K562 (cell line): ENCODE data around the gene CRPPA. TPM values are rescaled to one million over a fixed set of nuclear protein-coding genes. Genes with fewer than 3 reads are reported as not detected.

Experiments
- ATF3 ChIP-seq, 2 experiments: fragments of 450-650 bp in 1 of 2; sonication (generic) in 1 of 2; formaldehyde crosslinking in 1 of 2; IDR thresholded peaks in 1 of 2; conservative IDR thresholded peaks in 1 of 2; 2 replicates each; pipeline versions ENCODE4 v1.6.1 to v1.8.1; 2016 to 2023; ENCODE audit warnings: mild to moderate bottlenecking in 2 of 2, moderate library complexity in 2 of 2, inconsistent platforms in 1 of 2, missing genetic modification reagents in 1 of 2
- ATF7 ChIP-seq: fragments of 450-650 bp; IDR thresholded peaks from 2 replicates; pipeline ENCODE4 v1.7.1; 2014; ENCODE audit warnings: mild to moderate bottlenecking, moderate library complexity
- BRD9 ChIP-seq: fragments of 450-650 bp; IDR thresholded peaks from 2 replicates; pipeline ENCODE4 v1.6.1; 2018; ENCODE audit warnings: low read depth; ENCODE audit not compliant: partially characterized antibody
- EP400 ChIP-seq: fragments of 450-650 bp; IDR thresholded peaks from 2 replicates; pipeline ENCODE4 v1.6.1; 2017; ENCODE audit warnings: antibody characterized with exemption, mild to moderate bottlenecking, moderate library complexity
- ETS1 ChIP-seq: conservative IDR thresholded peaks from 2 replicates; pipeline ENCODE4 v1.6.1; 2011; ENCODE audit warnings: low read depth, mild to moderate bottlenecking, low read length; ENCODE audit not compliant: control insufficient read depth
- FOXJ3 ChIP-seq: sonication (generic); formaldehyde crosslinking; IDR thresholded peaks from 2 replicates; pipeline ENCODE4 v1.4.0; 2020; ENCODE audit warnings: mild to moderate bottlenecking, missing genetic modification reagents
- GTF2A2 ChIP-seq: IDR thresholded peaks from 2 replicates; pipeline ENCODE4 v1.6.1; 2016; ENCODE audit warnings: mild to moderate bottlenecking, missing genetic modification characterization, missing compliant biosample characterization
- HES1 ChIP-seq: fragments of 450-650 bp; IDR thresholded peaks from 2 replicates; pipeline ENCODE4 v1.6.1; 2016; ENCODE audit warnings: low read depth, mild to moderate bottlenecking, moderate library complexity
- HOXB6 ChIP-seq: fragments of 250-450 bp; sonication (Bioruptor Pico); IDR thresholded peaks from 2 replicates; pipeline ENCODE4 v1.5.1; 2022; ENCODE audit warnings: mild to moderate bottlenecking, borderline replicate concordance
- ILK ChIP-seq: fragments of 450-650 bp; IDR thresholded peaks from 2 replicates; pipeline ENCODE4 v1.6.1; 2016; ENCODE audit warnings: missing genetic modification characterization, low read depth, mild to moderate bottlenecking, missing compliant biosample characterization, moderate library complexity, borderline replicate concordance
- KDM1A ChIP-seq, 2 experiments: fragments of 450-650 bp; IDR thresholded peaks; 2 replicates each; pipeline ENCODE4 v1.6.1; 2016; ENCODE audit warnings: mild to moderate bottlenecking in 2 of 2
- MIER1 ChIP-seq: fragments of 450-650 bp; IDR thresholded peaks from 2 replicates; pipeline ENCODE4 v1.6.1; 2016; ENCODE audit warnings: antibody characterized with exemption, mild to moderate bottlenecking, low read depth
- NRF1 ChIP-seq, 2 experiments: fragments of 450-650 bp; IDR thresholded peaks in 1 of 2; conservative IDR thresholded peaks in 1 of 2; 2 replicates each; pipeline ENCODE4 v1.6.1; 2014; ENCODE audit warnings: mild to moderate bottlenecking in 2 of 2
- PHF8 ChIP-seq: fragments of 200-600 bp; sonication (generic); IDR thresholded peaks from 2 replicates; pipeline ENCODE4 v1.6.1; 2012; ENCODE audit warnings: mixed run types, mild to moderate bottlenecking, inconsistent platforms, low read length, moderate library complexity, borderline replicate concordance
- PYGO2 ChIP-seq: fragments of 450-650 bp; IDR thresholded peaks from 2 replicates; pipeline ENCODE4 v1.6.1; 2016; ENCODE audit warnings: mild to moderate bottlenecking, missing genetic modification characterization, moderate library complexity, missing compliant biosample characterization
- RUNX1 ChIP-seq: sonication (generic); IDR thresholded peaks from 2 replicates; pipeline ENCODE4 v1.6.1; 2016; ENCODE audit warnings: antibody characterized with exemption, low read depth
- SIN3B ChIP-seq: fragments of 450-650 bp; IDR thresholded peaks from 2 replicates; pipeline ENCODE4 v1.6.1; 2017; ENCODE audit warnings: low read depth, mild to moderate bottlenecking, moderate library complexity
- TEAD2 ChIP-seq: fragments of 450-650 bp; IDR thresholded peaks from 2 replicates; pipeline ENCODE4 v1.6.1; 2016; ENCODE audit warnings: missing genetic modification characterization, control low read depth, missing compliant biosample characterization
- TFE3 ChIP-seq: fragments of 450-650 bp; formaldehyde crosslinking; IDR thresholded peaks from 2 replicates; pipeline ENCODE4 v1.4.0; 2020; ENCODE audit warnings: mild to moderate bottlenecking, mixed read lengths
- THAP7 ChIP-seq: fragments of 250-450 bp; sonication (Bioruptor Pico); IDR thresholded peaks from 2 replicates; pipeline ENCODE4 v1.5.0; 2021
- ZBTB26 ChIP-seq: fragments of 450-650 bp; formaldehyde crosslinking; IDR thresholded peaks from 2 replicates; pipeline ENCODE4 v1.4.0; 2022; ENCODE audit warnings: missing genetic modification characterization
- ZNF354B ChIP-seq: fragments of 250-450 bp; sonication (Bioruptor Pico); IDR thresholded peaks from 2 replicates; pipeline ENCODE4 v1.4.0; 2020
- ZNF699 ChIP-seq: fragments of 250-450 bp; sonication (Bioruptor Pico); IDR thresholded peaks from 2 replicates; pipeline ENCODE4 v1.8.0; 2021; ENCODE audit warnings: mild to moderate bottlenecking, moderate library complexity; ENCODE audit not compliant: insufficient replicate concordance
- polyA plus RNA-seq, 8 experiments: library from polyadenylated mRNA; depleted of rRNA in 4 of 8; stranded (reverse) in 5 of 8; unstranded in 3 of 8; fragments of >200 nt; fragmentation: Nextera tagmentation in 2 of 8; fragmentation: Illumina TruSeq in 1 of 8; extraction: Ambion mirVana in 2 of 8; extraction: Trizol in 1 of 8; gene quantifications; 2 replicates each; pipeline versions ENCODE4 v1.2.1 to v1.2.3, GENCODE V29; 2011 to 2014; ENCODE audit warnings: inconsistent platforms in 1 of 8, missing spikeins in 1 of 8
- total RNA-seq, 7 experiments: library from RNA; depleted of rRNA in 6 of 7; stranded (reverse); fragments of >200 nt in 6 of 7; fragmentation: Illumina TruSeq in 2 of 7; extraction: Trizol in 2 of 7; gene quantifications; 2 replicates each; pipeline versions ENCODE4 v1.2.1 to v1.2.3, GENCODE V29; 2011 to 2021; ENCODE audit warnings: low replicate concordance in 1 of 7

The CRPPA gene
- total and polyA plus RNA-seq, 9 of the 15 experiments (the other 6 are each of a cell fraction or from before 2014, with no cell fraction given): 3.9 to 14.4 (median 7.8) TPM

GRCh38 chr7:16433568-16434122, 12.3 kb upstream of the CRPPA start (continued):
- TF ChIP-seq NRF1 (conservative IDR thresholded peaks at IDR 0.05 in 1 of 2, IDR thresholded peaks at IDR 0.05 in 1 of 2): no peak
- no peak for TF ChIP-seq MIER1
- no peak for TF ChIP-seq KDM1A (IDR thresholded peaks at IDR 0.05)
- no peak for TF ChIP-seq ZBTB26 (CRISPR knock-in tag)
- no peak for TF ChIP-seq BRD9
- no peak for TF ChIP-seq ETS1
- peak; percentile 15; the same call in 1 of the 2 replicates for TF ChIP-seq EP400
- no peak for TF ChIP-seq HOXB6 (CRISPR knock-in tag)
- no peak for TF ChIP-seq FOXJ3 (CRISPR knock-in tag)
- TF ChIP-seq ZNF699 (CRISPR knock-in tag): no peak
- no peak for TF ChIP-seq TEAD2 (tag)
- TF ChIP-seq ILK (tag): no peak
- no peak for TF ChIP-seq TFE3
- no peak for TF ChIP-seq RUNX1
- no peak for TF ChIP-seq SIN3B
- no peak for TF ChIP-seq PHF8
- peak; percentile 92 for TF ChIP-seq ATF7
- TF ChIP-seq THAP7: no peak
- peak; percentile 25; the same call in 1 of the 2 replicates for TF ChIP-seq ATF3 (IDR thresholded peaks at IDR 0.05)
- TF ChIP-seq ATF3 (CRISPR knock-in tag; conservative IDR thresholded peaks at IDR 0.05): no peak; the same call in 1 of the 2 replicates
- TF ChIP-seq ZNF354B: no peak
- TF ChIP-seq GTF2A2 (tag): no peak
- TF ChIP-seq PYGO2: no peak
- no peak for TF ChIP-seq HES1
